ENCODE results near the gene TOX2.

TOX2 gene

GRCh38 chr20:43960231-43960630 is 45.6 kb downstream of the TOX2 start:
- no peak for DNase-seq

- DNase-seq = no peak
These were observed 46.5 kb downstream of the TOX2 start for GRCh38 chr20:43961116-43961515.

- no peak for DNase-seq
These were observed 47.2 kb downstream of the TOX2 start for GRCh38 chr20:43961541-43962471.

- no peak for DNase-seq
These were observed 47.9 kb downstream of the TOX2 start for GRCh38 chr20:43962530-43962929.

GRCh38 chr20:43963233-43963632 is 48.6 kb downstream of the TOX2 start:
- no peak for DNase-seq

GRCh38 chr20:43963872-43964791 is 49.5 kb downstream of the TOX2 start:
- no peak for DNase-seq

GRCh38 chr20:43968341-43969000 is 53.8 kb downstream of the TOX2 start:
- DNase-seq = no peak

GRCh38 chr20:43969028-43969447 is 54.4 kb downstream of the TOX2 start:
- DNase-seq = no peak

GRCh38 chr20:43969501-43970182 is 55.0 kb downstream of the TOX2 start:
- no peak for DNase-seq

GRCh38 chr20:43971267-43971666 is 56.6 kb downstream of the TOX2 start:
- no peak for DNase-seq

GRCh38 chr20:43972051-43972450 is 57.4 kb downstream of the TOX2 start:
- DNase-seq = no peak

- no peak for DNase-seq
These were observed 58.0 kb downstream of the TOX2 start for GRCh38 chr20:43972692-43973091.

GRCh38 chr20:43973231-43973630 is 58.6 kb downstream of the TOX2 start:
- no peak for DNase-seq

GRCh38 chr20:43973671-43974450 is 59.2 kb downstream of the TOX2 start:
- DNase-seq = no peak

GRCh38 chr20:43974695-43975094 is 60.0 kb downstream of the TOX2 start:
- DNase-seq = no peak

- DNase-seq = no peak
These were observed 60.6 kb downstream of the TOX2 start for GRCh38 chr20:43975096-43975768.

- DNase-seq = no peak
These were observed 61.9 kb downstream of the TOX2 start for GRCh38 chr20:43976547-43976946.

GRCh38 chr20:43977252-43977651 is 62.6 kb downstream of the TOX2 start:
- no peak for DNase-seq

- DNase-seq = no peak
These were observed 63.3 kb downstream of the TOX2 start for GRCh38 chr20:43977962-43978361.

GRCh38 chr20:43979576-43980105 is 65.0 kb downstream of the TOX2 start:
- DNase-seq = no peak

GRCh38 chr20:43981540-43981939 is 66.9 kb downstream of the TOX2 start:
- DNase-seq = no peak

All from stimulated activated CD4-positive, alpha-beta T cell treated with anti-CD3 and anti-CD28 coated beads, Interleukin-12 subunit alpha, Interleukin-12 subunit beta, amount 100 ng/mL, for 4 hours (primary cell).